GM12891 (cell line): Measurements from ENCODE around the gene NFATC2.

Experiments
- PAX5 ChIP-seq: IDR thresholded peaks from 2 replicates; pipeline ENCODE4 v1.6.1; 2011; ENCODE audit warnings: low read length, moderate library complexity, mild to moderate bottlenecking; ENCODE audit not compliant: insufficient read depth, severe bottlenecking
- POLR2A ChIP-seq: IDR thresholded peaks from 2 replicates; pipeline ENCODE4 v1.6.1; 2011; ENCODE audit warnings: low read depth, low read length, control low read depth
- POLR2AphosphoS5 ChIP-seq: IDR thresholded peaks from 2 replicates; pipeline ENCODE4 v1.6.1; 2011; ENCODE audit warnings: low read depth, low read length, control low read depth
- POU2F2 ChIP-seq: IDR thresholded peaks from 2 replicates; pipeline ENCODE4 v1.6.1; 2011; ENCODE audit warnings: low read depth, mild to moderate bottlenecking, control low read depth, low read length, moderate library complexity
- SPI1 ChIP-seq: IDR thresholded peaks from 2 replicates; pipeline ENCODE4 v1.6.1; 2011; ENCODE audit warnings: low read depth, low read length, control low read depth
- TAF1 ChIP-seq: IDR thresholded peaks from 2 replicates; pipeline ENCODE4 v1.6.1; 2011; ENCODE audit warnings: low read depth, low read length, control low read depth

- TF ChIP-seq POLR2AphosphoS5 (no peak), POLR2A (no peak), TAF1 (no peak), SPI1 (no peak), PAX5 (no peak), POU2F2 (no peak)
These were observed 123.3 kb downstream of the NFATC2 start for GRCh38 chr20:51419231-51419630.
